ENCODE measurements around the gene EEPD1.
A peak's percentile ranks its signal among the peaks of the same experiment; 100 is the strongest.
"Not testable (repeated sequence)": the region's sequence is repeated elsewhere in the genome, so short reads cannot be mapped to it uniquely, and the experiment has no call there.

The EEPD1 gene

DNA sequence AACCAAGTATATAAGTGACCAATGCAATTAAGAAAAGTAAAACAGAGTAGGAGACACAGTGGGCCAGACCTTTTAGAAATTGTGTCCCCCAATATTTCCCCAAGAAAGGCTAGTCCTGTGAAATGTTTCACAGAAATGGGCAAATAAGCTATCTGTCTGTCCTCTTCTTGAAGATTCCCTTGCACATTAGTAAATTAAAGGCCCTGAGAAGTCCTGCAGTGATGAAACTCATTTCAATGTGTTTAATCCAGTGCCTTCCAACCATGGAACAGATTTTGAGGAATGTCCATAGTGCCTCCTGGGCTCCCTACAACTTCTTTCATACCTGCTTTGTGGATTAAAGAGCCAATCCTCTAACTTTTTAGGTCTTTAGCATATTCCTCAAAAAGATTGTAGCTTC, 11.2 kb upstream of the EEPD1 start:
- Histone ChIP-seq H3K27me3 (ENCODE audit: control insufficient read depth in 1 of 2, insufficient read depth in 2 of 2, low read length in 2 of 2) (no peaks in the 10 kb centered on the region), H3K36me3 (ENCODE audit: control insufficient read depth in 1 of 2, insufficient read depth in 2 of 2, low read length in 2 of 2) (no peaks in the 10 kb centered on the region), H3K9me3 (ENCODE audit: control insufficient read depth in 1 of 2, low read length in 2 of 2) (no peaks in the 10 kb centered on the region), H3K9ac (ENCODE audit: low read depth in 1 of 2, low read length in 2 of 2) (no peak overlapping the region), H3K4me3 (ENCODE audit: low read depth in 1 of 2, low read length in 2 of 2) (no peak overlapping the region), H3K27ac (ENCODE audit: low read depth, low read length) (no peak overlapping the region), H3K4me1 (ENCODE audit: control insufficient read depth in 1 of 2, insufficient read depth in 2 of 2, low read length in 2 of 2) (peaks cover 12 to 18% of the 10 kb centered on the region in 2 donors)

DNA sequence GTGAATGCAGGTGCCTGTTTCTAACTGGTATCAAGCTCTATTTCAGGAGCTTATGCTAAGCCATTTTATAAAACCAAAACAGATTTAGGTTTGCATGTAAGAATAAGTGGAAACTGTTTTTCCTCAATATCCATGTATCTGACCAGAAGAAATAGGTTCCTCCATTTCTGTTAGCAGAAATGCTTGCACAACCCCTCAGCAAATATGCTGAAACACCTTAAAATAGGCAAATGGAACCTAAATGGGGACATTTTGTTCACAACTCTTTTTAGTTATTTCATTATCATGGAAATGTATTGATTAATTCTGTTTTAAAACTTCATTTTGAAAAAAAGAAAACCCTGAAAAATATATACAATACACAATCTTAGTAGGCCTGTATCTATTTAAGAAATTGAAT, 8.9 kb upstream of the EEPD1 start:
- H3K27me3 ChIP-seq (ENCODE audit: control insufficient read depth in 1 of 2, insufficient read depth in 2 of 2, low read length in 2 of 2) = no peaks in the 10 kb centered on the region
- H3K4me3 ChIP-seq (ENCODE audit: low read depth in 1 of 2, low read length in 2 of 2) = no peak overlapping the region
- H3K9me3 ChIP-seq (ENCODE audit: control insufficient read depth in 1 of 2, low read length in 2 of 2) = peaks cover 4% of the 10 kb centered on the region in 2 donors
- H3K27ac ChIP-seq (ENCODE audit: low read depth, low read length) = no peak overlapping the region
- H3K9ac ChIP-seq (ENCODE audit: low read depth in 1 of 2, low read length in 2 of 2) = no peak overlapping the region
- H3K4me1 ChIP-seq (ENCODE audit: control insufficient read depth in 1 of 2, insufficient read depth in 2 of 2, low read length in 2 of 2) = no peaks in the 10 kb centered on the region
- no peaks in the 10 kb centered on the region for H3K36me3 ChIP-seq (ENCODE audit: control insufficient read depth in 1 of 2, insufficient read depth in 2 of 2, low read length in 2 of 2)

DNA sequence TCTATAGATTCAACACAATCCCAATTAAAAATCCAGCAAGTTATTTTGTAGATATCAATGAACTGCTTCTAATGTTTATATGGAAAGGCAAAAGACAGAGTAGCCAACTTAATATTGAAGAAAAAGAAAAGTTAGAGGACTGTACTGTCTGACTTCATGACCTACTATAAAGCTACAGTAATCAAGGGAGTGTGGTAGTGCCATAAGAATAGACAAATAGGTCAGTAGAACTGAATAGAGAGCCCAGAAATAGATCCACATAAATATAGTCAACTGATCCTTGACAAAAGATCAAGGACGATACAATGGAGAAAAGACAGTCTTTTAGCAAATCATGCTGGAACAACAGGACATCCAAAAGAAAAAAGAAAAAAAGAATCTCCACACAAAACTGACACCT, 7.4 kb upstream of the EEPD1 start:
- peaks cover 4% of the 10 kb centered on the region in 2 donors for H3K9me3 ChIP-seq (ENCODE audit: control insufficient read depth in 1 of 2, low read length in 2 of 2)
- H3K27me3 ChIP-seq (ENCODE audit: control insufficient read depth in 1 of 2, insufficient read depth in 2 of 2, low read length in 2 of 2) = no peaks in the 10 kb centered on the region
- H3K4me1 ChIP-seq (ENCODE audit: control insufficient read depth in 1 of 2, insufficient read depth in 2 of 2, low read length in 2 of 2) = no peaks in the 10 kb centered on the region
- H3K27ac ChIP-seq (ENCODE audit: low read depth, low read length) = no peak overlapping the region
- H3K4me3 ChIP-seq (ENCODE audit: low read depth in 1 of 2, low read length in 2 of 2) = no peak overlapping the region
- H3K9ac ChIP-seq (ENCODE audit: low read depth in 1 of 2, low read length in 2 of 2) = no peak overlapping the region
- H3K36me3 ChIP-seq (ENCODE audit: control insufficient read depth in 1 of 2, insufficient read depth in 2 of 2, low read length in 2 of 2) = no peaks in the 10 kb centered on the region

DNA sequence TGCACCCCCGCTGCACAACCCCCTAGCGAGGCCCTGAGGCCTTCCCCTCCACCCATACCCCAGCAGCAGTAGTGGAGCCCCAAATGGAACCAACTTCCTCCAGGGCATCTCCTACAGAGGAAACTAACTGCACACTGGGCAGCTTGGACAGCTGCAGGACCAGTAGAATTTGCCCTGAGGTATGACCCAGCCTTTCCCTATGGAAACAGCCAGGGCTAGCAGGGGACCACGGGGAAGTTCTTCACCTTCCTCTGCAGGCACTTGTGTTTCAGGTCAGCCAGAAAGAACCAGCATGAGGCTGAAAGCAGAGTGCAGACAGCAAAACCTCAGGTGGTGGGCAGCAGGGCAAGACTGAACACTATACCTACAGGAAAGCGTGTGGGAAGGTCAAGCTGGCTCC, 5.7 kb upstream of the EEPD1 start:
- Histone ChIP-seq H3K9ac (ENCODE audit: low read depth in 1 of 2, low read length in 2 of 2) (no peak overlapping the region), H3K27me3 (ENCODE audit: control insufficient read depth in 1 of 2, insufficient read depth in 2 of 2, low read length in 2 of 2) (no peaks in the 10 kb centered on the region), H3K4me1 (ENCODE audit: control insufficient read depth in 1 of 2, insufficient read depth in 2 of 2, low read length in 2 of 2) (peaks cover 5 to 11% of the 10 kb centered on the region in 2 donors), H3K36me3 (ENCODE audit: control insufficient read depth in 1 of 2, insufficient read depth in 2 of 2, low read length in 2 of 2) (no peaks in the 10 kb centered on the region), H3K4me3 (ENCODE audit: low read depth in 1 of 2, low read length in 2 of 2) (no peak overlapping the region), H3K9me3 (ENCODE audit: control insufficient read depth in 1 of 2, low read length in 2 of 2) (peaks cover 4% of the 10 kb centered on the region in 2 donors), H3K27ac (ENCODE audit: low read depth, low read length) (no peak overlapping the region)

DNA sequence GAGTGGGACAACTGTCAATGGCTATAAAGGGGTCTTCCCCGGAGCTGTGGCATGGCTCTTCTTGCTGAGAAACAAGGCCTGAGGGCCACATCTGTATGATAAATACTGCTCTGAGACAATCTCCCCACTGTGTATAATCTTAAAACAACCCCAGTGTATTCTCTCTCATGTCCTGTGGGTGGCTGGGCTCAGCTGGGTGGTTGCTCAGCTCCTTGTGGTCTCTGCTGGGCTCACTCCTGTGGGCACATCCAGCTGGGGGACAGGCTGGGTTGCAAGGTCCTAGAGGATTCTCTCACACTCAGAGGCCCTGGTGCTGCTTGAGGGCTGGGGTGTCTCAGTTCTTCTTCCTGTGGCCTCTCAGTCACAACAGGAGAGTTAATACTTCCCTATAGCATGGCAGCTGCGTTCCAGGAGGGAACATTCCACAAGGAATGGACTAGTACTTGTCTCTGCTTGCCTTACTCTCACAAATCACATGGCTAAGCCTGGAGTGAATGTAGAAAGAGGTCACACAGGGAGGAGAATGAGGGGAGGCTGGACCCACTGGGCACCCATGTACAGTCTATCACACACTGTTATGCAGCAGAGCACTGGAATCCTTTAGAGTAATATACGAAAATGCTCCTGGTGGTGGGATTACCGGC, 4.5 kb upstream of the EEPD1 start:
- Histone ChIP-seq H3K36me3 (ENCODE audit: control insufficient read depth in 1 of 2, insufficient read depth in 2 of 2, low read length in 2 of 2) (no peaks in the 10 kb centered on the region), H3K9me3 (ENCODE audit: control insufficient read depth in 1 of 2, low read length in 2 of 2) (peaks cover 4% of the 10 kb centered on the region in 2 donors), H3K27me3 (ENCODE audit: control insufficient read depth in 1 of 2, insufficient read depth in 2 of 2, low read length in 2 of 2) (no peaks in the 10 kb centered on the region), H3K27ac (ENCODE audit: low read depth, low read length) (no peak overlapping the region), H3K4me3 (ENCODE audit: low read depth in 1 of 2, low read length in 2 of 2) (no peak overlapping the region), H3K9ac (ENCODE audit: low read depth in 1 of 2, low read length in 2 of 2) (no peak overlapping the region), H3K4me1 (ENCODE audit: control insufficient read depth in 1 of 2, insufficient read depth in 2 of 2, low read length in 2 of 2) (peaks cover 6 to 14% of the 10 kb centered on the region in 2 donors)

DNA sequence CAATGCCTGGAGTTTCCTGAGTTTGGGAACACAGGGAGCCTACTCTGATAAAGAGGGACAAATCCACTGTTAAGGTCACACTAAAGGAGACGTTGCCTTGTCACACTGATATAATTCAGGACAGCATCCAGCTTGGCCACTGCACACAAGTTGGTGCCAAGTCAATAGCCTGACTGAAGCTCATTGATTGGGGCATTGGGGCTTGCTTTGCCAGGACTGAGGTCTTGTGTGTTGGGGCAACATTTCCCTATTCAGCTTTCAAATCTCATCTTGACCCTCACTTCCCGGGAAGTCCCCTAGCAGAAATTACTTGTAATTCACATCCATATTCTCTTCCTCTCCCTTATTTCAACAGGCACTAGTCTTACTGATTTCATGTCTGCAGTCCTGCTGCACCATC, 3.8 kb upstream of the EEPD1 start:
- H3K27me3 ChIP-seq (ENCODE audit: control insufficient read depth in 1 of 2, insufficient read depth in 2 of 2, low read length in 2 of 2); H3K9me3 ChIP-seq (ENCODE audit: control insufficient read depth in 1 of 2, low read length in 2 of 2); H3K4me3 ChIP-seq (ENCODE audit: low read depth in 1 of 2, low read length in 2 of 2); H3K9ac ChIP-seq (ENCODE audit: low read depth in 1 of 2, low read length in 2 of 2); H3K27ac ChIP-seq (ENCODE audit: low read depth, low read length); H3K36me3 ChIP-seq (ENCODE audit: control insufficient read depth in 1 of 2, insufficient read depth in 2 of 2, low read length in 2 of 2): not testable (repeated sequence)
- H3K4me1 ChIP-seq (ENCODE audit: control insufficient read depth in 1 of 2, insufficient read depth in 2 of 2, low read length in 2 of 2) = peaks cover 9 to 21% of the 10 kb centered on the region in 2 donors

DNA sequence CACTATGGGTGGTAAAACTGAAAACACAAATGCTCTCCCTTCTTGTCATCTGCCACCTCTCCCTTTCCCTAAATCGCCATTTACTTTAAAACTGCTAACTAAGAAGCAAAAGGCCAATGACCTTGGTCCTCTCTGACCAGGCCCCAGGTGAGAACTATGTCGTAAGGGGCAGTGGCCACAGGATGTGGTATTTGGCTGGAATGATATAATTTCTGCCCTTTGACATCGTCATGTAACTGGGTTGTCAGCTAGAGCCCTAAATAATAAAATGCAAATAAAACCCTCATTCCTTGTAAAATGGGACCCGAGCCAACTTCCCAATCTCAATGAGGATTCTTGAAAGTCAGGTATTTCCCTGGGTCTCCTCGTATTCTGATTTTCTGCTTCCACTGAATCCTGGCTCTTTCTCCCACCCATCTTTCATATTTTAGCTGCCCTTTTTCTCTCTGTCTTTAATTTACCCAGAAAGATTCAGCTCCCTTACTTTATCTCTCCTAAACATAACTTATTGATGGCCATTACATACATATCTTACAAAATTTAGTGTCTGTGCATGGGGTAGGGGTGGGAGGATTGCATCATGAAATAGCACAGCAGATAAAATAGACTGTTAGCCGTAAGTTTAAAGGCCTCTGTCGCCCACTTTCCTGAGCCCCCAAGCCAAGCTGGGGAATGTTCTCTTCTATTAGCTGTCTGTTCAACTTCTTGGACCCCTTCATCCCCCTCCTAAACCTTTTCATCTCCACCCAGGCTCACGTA, 3.2 kb upstream of the EEPD1 start:
- no peaks in the 10 kb centered on the region for H3K27me3 ChIP-seq (ENCODE audit: control insufficient read depth in 1 of 2, insufficient read depth in 2 of 2, low read length in 2 of 2)
- H3K27ac ChIP-seq (ENCODE audit: low read depth, low read length) = no peak overlapping the region
- no peaks in the 10 kb centered on the region for H3K36me3 ChIP-seq (ENCODE audit: control insufficient read depth in 1 of 2, insufficient read depth in 2 of 2, low read length in 2 of 2)
- H3K4me1 ChIP-seq (ENCODE audit: control insufficient read depth in 1 of 2, insufficient read depth in 2 of 2, low read length in 2 of 2) = peaks cover 15 to 27% of the 10 kb centered on the region in 2 donors
- no peak overlapping the region for H3K9ac ChIP-seq (ENCODE audit: low read depth in 1 of 2, low read length in 2 of 2)
- H3K9me3 ChIP-seq (ENCODE audit: control insufficient read depth in 1 of 2, low read length in 2 of 2) = peaks cover 4% of the 10 kb centered on the region in 2 donors
- no peak overlapping the region for H3K4me3 ChIP-seq (ENCODE audit: low read depth in 1 of 2, low read length in 2 of 2)

DNA sequence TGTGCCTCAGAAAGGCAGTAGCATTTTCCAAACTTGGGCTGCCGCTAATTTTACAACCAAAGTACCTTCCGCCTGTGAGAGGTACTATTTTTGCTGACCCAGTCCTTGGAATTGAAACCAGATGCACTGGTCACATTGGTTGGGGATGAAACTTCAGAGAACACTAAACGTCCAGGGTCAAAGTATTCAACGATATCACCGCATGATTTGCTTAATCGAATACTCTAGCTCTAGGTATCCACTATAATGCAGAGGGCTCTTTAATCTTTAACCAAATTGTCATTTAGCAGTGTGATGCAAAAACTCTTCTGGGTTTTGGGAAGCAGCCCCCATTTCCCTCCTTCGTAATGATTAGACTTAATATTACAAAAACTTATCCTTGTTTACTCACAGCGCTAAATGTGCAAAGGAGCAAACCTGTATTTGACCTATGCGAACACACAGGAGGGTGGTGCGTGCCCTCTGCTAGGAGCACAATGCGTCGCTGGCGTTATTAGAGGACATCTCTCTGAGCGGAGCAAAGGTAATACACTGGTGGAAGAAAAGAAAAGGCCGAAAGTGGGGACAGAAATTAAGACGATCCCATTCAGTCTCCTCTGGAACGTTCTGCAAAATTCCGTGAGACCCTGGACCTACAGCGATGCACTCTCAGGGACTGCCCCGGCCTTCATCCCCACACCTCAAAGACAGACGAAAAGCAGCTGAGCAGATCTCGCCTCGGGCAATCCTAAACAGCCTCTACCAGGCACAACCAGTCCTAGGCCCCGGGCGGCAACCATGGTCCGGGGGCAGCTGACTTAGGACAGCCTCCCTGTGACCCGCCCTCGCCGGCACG, 916 bp upstream of the EEPD1 start:
- Histone ChIP-seq H3K36me3 (ENCODE audit: control insufficient read depth in 1 of 2, insufficient read depth in 2 of 2, low read length in 2 of 2) (no peaks in the 10 kb centered on the region), H3K27ac (ENCODE audit: low read depth, low read length) (peak overlapping the region; percentile 74), H3K4me3 (ENCODE audit: low read depth in 1 of 2, low read length in 2 of 2) (peak overlapping the region; percentile 65 to 80), H3K9ac (ENCODE audit: low read depth in 1 of 2, low read length in 2 of 2) (peak overlapping the region; percentile 82 to 90), H3K9me3 (ENCODE audit: control insufficient read depth in 1 of 2, low read length in 2 of 2) (peaks cover 4% of the 10 kb centered on the region in 2 donors), H3K27me3 (ENCODE audit: control insufficient read depth in 1 of 2, insufficient read depth in 2 of 2, low read length in 2 of 2) (no peaks in the 10 kb centered on the region), H3K4me1 (ENCODE audit: control insufficient read depth in 1 of 2, insufficient read depth in 2 of 2, low read length in 2 of 2) (peaks cover 26 to 47% of the 10 kb centered on the region in 2 donors)

DNA sequence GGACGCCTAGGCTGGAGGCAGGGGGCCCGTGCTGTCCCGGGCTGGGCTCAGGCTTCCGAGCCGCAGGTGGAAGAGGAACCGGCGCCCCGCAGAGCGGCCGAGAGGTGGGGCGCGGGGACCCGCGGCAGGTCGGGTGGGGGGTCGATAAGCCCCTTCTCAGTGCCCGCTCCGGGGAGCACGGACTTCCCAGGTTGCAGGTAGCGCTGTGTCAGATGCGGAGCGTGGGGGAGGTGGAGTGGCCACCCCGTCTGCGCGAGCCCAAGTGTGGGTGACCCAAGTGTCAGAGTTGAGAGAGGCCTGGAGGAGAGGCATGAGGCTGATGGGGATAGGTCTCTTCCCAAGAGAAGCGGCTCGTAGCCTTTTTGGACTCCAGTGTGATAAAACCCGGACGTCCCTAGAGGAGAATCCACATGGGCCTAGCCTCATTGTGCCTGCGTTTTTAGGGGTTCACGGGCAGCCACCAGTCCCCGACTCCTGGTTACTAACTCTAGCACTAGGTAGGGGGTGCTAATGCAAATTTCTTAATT, 580 bp downstream of the EEPD1 start:
- Histone ChIP-seq H3K9me3 (ENCODE audit: control insufficient read depth in 1 of 2, low read length in 2 of 2) (peaks cover 2% of the 10 kb centered on the region in 2 donors), H3K9ac (ENCODE audit: low read depth in 1 of 2, low read length in 2 of 2) (peak overlapping the region; percentile 72 to 81), H3K36me3 (ENCODE audit: control insufficient read depth in 1 of 2, insufficient read depth in 2 of 2, low read length in 2 of 2) (no peaks in the 10 kb centered on the region), H3K27me3 (ENCODE audit: control insufficient read depth in 1 of 2, insufficient read depth in 2 of 2, low read length in 2 of 2) (no peaks in the 10 kb centered on the region), H3K27ac (ENCODE audit: low read depth, low read length) (peak overlapping the region; percentile 73), H3K4me1 (ENCODE audit: control insufficient read depth in 1 of 2, insufficient read depth in 2 of 2, low read length in 2 of 2) (peaks cover 41 to 61% of the 10 kb centered on the region in 2 donors), H3K4me3 (ENCODE audit: low read depth in 1 of 2, low read length in 2 of 2) (peak overlapping the region; percentile 76 to 85)

All from duodenal mucosa (tissue), 2 donors.